Bone marrow (tissue), 2 donors: ENCODE data around the gene RINT1.
"Not testable (repeated sequence)": the region's sequence is repeated elsewhere in the genome, so short reads cannot be mapped to it uniquely, and the experiment has no call there.

Source experiments
- DNase-seq, 2 donors: peaks; one replicate each; lab custom pipeline; 2025; lab: John Stamatoyannopoulos, UW

The RINT1 gene

GRCh38 chr7:105532709-105533460 lies 884 bp downstream of the RINT1 start:
- DNase-seq = no peak

- DNase-seq = no peak
Measured at GRCh38 chr7:105538339-105538738, 6.3 kb downstream of the RINT1 start.

GRCh38 chr7:105559926-105560325 lies 27.9 kb downstream of the RINT1 start:
- DNase-seq = no peak

- no peak for DNase-seq
Measured at GRCh38 chr7:105565190-105565589, 33.2 kb downstream of the RINT1 start.

- DNase-seq = no peak
Measured at GRCh38 chr7:105567024-105567423, 35.0 kb downstream of the RINT1 start.

GRCh38 chr7:105567821-105568220 lies 35.8 kb downstream of the RINT1 start:
- no peak for DNase-seq

- DNase-seq = no peak
Measured at GRCh38 chr7:105571891-105572290, 39.9 kb downstream of the RINT1 start.

GRCh38 chr7:105577251-105577650 lies 45.2 kb downstream of the RINT1 start:
- no peak for DNase-seq

GRCh38 chr7:105578496-105578895 lies 46.5 kb downstream of the RINT1 start:
- DNase-seq = no peak

GRCh38 chr7:105580022-105580740 lies 48.2 kb downstream of the RINT1 start:
- DNase-seq = no peak

- DNase-seq = peak in 1 of 2 donors; percentile 6
Measured at GRCh38 chr7:105581066-105581811, 49.2 kb downstream of the RINT1 start, which contains the start of gene EFCAB10. EFCAB10 (minus strand) TSS chr7:105581493; CDS start chr7:105581463, 30 bp downstream.

- no peak for DNase-seq
Measured at GRCh38 chr7:105583061-105583460, 51.1 kb downstream of the RINT1 start.

- DNase-seq = no peak
Measured at GRCh38 chr7:105584165-105584564, 52.2 kb downstream of the RINT1 start.

GRCh38 chr7:105585850-105586500 lies 54.0 kb downstream of the RINT1 start:
- DNase-seq = no peak

GRCh38 chr7:105587909-105588635 lies 56.1 kb downstream of the RINT1 start:
- DNase-seq = no peak

GRCh38 chr7:105589356-105590077 lies 57.5 kb downstream of the RINT1 start:
- peak in 1 of 2 donors; percentile 53 for DNase-seq

GRCh38 chr7:105590793-105591192 lies 58.8 kb downstream of the RINT1 start:
- DNase-seq = no peak

GRCh38 chr7:105591522-105591921 lies 59.5 kb downstream of the RINT1 start:
- no peak for DNase-seq

GRCh38 chr7:105594034-105594433 lies 62.0 kb downstream of the RINT1 start:
- DNase-seq = no peak

- DNase-seq = no peak
Measured at GRCh38 chr7:105596866-105597265, 64.9 kb downstream of the RINT1 start.

- DNase-seq = not testable (repeated sequence)
Measured at GRCh38 chr7:105599080-105599479, 67.1 kb downstream of the RINT1 start.
